AG04449 (cell line): Measurements from ENCODE around the gene ITPRID2.
"Not testable (repeated sequence)": the region's sequence is repeated elsewhere in the genome, so short reads cannot be mapped to it uniquely, and the experiment has no call there.

Experiments used
- CTCF ChIA-PET: fragments of 350-600 bp; formaldehyde crosslinking; extraction: SDS; loops from one replicate; lab custom pipeline; 2021; ENCODE audit warnings: antibody characterized with exemption; lab: Yijun Ruan, JAX
- POLR2A ChIA-PET: fragments of 400-600, 350-600 bp; formaldehyde crosslinking; extraction: SDS; loops from one replicate; lab custom pipeline; 2020; ENCODE audit warnings: antibody characterized with exemption, inconsistent platforms; lab: Yijun Ruan, JAX
- DNase-seq: peaks from one replicate; pipeline ENCODE4 v3.0.0-alpha.2; 2010; ENCODE audit warnings: low read depth, low spot score
- H3K4me3 ChIP-seq: 2 replicates; pipeline ENCODE4 v1.5.1; 2011; ENCODE audit warnings: low read depth, mild to moderate bottlenecking, control low read depth, low read length
- CTCF ChIP-seq: IDR thresholded peaks from one replicate; pipeline ENCODE4 v1.5.1; 2011; ENCODE audit warnings: mild to moderate bottlenecking, moderate library complexity, low read length, control low read depth, inconsistent platforms; ENCODE audit not compliant: insufficient read depth; ENCODE audit errors: missing control alignments

The ITPRID2 gene

DNA sequence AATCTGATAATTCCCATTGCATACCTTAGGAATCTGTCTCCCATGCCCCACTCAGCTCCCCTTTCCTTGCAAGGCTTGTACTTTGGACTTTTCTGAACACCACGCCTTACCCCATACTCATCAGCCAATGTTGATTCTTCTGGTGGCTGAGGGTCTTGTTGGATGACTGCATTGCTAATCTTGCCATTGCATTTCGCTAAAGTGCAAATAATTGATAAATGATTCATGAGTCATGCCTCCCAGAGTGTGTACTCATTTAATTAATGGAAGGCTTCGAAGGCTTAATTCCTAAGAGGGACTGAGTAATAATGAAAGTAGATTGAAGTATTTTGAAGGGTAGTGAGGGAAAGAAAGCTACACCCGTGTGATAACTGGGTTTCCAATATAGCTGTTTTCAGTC lies 66.1 kb downstream of the ITPRID2 start:
- POLR2A ChIA-PET = no interaction called here
- no peak for DNase-seq
- TF ChIP-seq CTCF = no peak
- CTCF ChIA-PET = interaction anchor here (1.6 to 3.0 kb wide), 2 partner anchors 9 to 120 kb away, joined by 5 to 14 read pairs; no protein-coding TSS in a partner anchor
- no peak overlapping the region for H3K4me3 ChIP-seq

- POLR2A ChIA-PET = no interaction called here
- no peak for TF ChIP-seq CTCF
- DNase-seq = no peak
- no peak overlapping the region for H3K4me3 ChIP-seq
- CTCF ChIA-PET = interaction anchor here (1.1 to 3.0 kb wide), 4 partner anchors 10 to 120 kb away, joined by 3 to 14 read pairs (median 3); no protein-coding TSS in a partner anchor
Measured at GRCh38 chr2:181958726-181959125, 67.2 kb downstream of the ITPRID2 start.

DNA sequence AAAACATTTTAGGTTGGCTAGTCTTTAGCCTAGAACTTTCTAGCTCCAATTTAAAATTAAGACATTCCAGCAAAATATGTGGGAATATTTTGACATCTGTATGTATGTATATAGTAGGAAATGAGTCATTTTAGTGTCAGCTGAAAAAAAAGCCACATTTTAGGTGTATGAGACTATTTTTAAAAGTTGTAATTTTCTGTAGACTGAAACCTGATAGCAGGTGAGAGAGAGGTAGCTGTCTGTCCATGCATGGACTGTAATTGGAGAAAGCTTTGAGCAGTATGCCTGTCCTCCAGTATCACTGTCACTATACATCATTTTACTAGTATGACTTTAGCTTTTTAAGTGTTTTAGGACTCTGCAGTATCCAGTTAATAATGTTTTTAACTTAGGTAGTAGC lies 68.0 kb downstream of the ITPRID2 start:
- H3K4me3 ChIP-seq = no peak overlapping the region
- no peak for DNase-seq
- no peak for TF ChIP-seq CTCF
- CTCF ChIA-PET = interaction anchor here (1.1 to 3.0 kb wide), 4 partner anchors 10 to 118 kb away, joined by 3 to 14 read pairs (median 4); no protein-coding TSS in a partner anchor
- POLR2A ChIA-PET = interaction anchor here (0.6 kb wide), 1 partner anchor 107 kb away, joined by 3 read pairs; no protein-coding TSS in a partner anchor

DNA sequence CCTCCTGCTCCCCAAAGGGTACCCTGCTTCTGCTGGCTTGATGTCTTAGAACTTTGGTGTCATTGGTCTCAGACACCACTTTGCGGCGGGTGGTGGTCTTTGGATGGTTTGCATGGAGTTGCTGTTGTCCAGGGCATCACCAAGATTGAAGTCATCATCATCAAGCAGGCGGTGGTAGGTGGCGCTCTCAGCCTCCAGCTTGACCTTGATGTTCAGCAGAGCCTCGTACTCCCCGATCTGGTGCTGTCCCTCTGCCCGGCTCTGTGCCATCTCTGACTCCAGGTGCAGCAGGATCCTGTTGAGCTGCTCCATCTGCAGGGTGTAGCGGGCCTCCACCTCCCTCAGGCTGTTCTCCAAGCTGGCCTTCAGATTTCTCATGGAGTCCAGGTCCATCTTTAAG lies 69.6 kb downstream of the ITPRID2 start:
- POLR2A ChIA-PET, H3K4me3 ChIP-seq, CTCF ChIA-PET, DNase-seq: not testable (repeated sequence)

DNA sequence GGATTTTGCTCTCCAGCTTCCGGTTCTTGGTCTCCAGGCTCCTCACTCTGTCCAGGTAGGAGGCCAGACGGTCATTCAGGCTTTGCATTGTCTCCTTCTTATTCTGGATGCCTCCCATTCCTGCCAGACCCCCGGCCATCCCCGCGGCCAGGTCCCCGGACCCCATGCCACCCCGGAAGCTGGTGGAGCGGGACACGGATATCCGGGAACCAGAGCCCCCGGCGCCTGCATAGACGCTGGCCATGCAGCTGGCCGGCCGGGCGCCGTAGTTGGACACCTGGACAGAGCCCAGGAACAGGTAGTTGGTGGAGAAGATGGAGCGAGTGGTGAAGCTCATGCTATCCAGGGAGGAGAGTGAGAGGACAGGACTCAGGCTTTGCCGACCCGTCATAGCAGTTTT lies 70.6 kb downstream of the ITPRID2 start:
- CTCF ChIA-PET = interaction anchor here (0.8 to 1.5 kb wide), 3 partner anchors 7 to 11 kb away, joined by 4 to 5 read pairs (median 4); no protein-coding TSS in a partner anchor
- H3K4me3 ChIP-seq = no peak overlapping the region
- POLR2A ChIA-PET = no interaction called here

DNA sequence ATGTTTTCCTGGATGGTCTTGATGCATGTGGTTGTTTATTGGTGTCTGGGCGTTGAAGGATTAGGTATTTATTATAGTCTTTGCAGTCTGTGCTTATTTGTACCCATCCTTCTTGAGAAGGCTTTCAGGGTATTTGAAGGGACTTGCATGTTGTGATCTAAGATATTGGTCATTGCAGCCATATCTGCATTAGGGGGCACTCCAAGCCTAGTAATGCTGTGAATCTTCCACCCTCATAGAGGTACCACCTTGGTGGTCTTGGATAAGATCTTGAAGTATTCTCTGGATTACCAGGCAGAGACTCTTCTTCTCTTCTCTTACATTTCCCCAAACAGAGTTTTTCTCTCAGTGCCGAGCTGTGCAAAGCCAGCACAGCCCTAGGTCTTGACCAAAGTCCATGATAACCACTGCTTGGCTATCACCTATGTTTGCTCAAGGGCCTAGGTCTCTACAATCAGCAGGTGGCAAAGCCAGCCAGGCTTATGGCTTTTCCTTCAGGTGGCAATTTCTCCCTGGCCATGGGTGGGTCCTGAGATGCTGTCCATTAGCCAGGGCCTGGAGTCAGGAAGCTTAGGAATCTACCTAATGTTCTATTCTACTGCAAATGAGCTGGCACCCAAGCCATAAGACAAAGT lies 78.7 kb downstream of the ITPRID2 start:
- ChIA-PET POLR2A (no interaction called here), CTCF (interaction anchor here (1.0 to 1.3 kb wide), 2 partner anchors 11 to 17 kb away, joined by 3 read pairs; no protein-coding TSS in a partner anchor)
- H3K4me3 ChIP-seq = no peak overlapping the region
- TF ChIP-seq CTCF = no peak
- DNase-seq = no peak

More for the DNA sequence above, 70.6 kb downstream of the ITPRID2 start:
- no peak for DNase-seq
- no peak for TF ChIP-seq CTCF
